Fibroblast of gingiva (primary cell): ENCODE measurements around the gene CARD11.

Experiments used
- DNase-seq: peaks from one replicate; pipeline ENCODE4 v3.0.0-alpha.2; 2011; ENCODE audit warnings: low read depth

CARD11 gene

DNA sequence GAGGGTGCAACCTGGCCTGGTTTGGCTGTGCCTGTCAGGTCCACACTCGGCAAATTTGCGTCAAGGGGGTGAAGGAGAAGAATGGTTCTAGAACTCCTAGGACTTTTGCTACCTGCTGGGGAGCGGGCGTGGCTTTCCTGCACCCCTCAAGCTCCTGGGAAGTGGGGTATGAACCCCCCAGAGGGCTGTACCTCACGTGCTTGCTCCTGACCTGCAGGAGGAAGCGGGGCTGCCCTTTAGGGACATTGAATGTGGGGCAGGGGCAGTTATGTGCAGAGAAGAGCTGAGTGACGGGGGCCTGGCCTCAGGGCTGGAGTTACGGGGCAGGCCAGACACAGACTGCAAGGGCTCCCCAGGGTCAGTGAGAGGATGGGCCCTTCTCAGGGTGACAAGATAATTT, 138.2 kb downstream of the CARD11 start:
- no peak for DNase-seq

GRCh38 chr7:2905027-2905426, 138.6 kb downstream of the CARD11 start:
- DNase-seq: no peak

DNA sequence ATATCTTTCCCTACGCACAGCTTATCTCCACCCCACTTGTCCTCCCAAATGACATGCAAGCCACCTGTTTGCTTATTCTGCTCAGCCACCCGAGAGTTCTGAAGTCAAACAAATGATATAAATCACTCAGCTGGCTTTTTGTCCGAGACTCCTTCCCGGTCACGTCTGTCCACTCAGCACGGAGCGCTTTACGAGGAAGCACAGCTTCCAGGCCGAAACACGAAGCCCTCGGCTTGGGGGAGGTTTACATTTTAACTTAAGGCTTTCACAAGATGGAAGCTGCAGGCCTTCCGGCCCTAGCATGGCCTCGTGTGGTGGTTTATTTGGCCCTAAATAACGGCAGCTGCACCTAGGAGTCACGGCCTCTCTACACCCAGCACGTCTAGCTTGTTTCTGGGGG, 139.5 kb downstream of the CARD11 start:
- no peak for DNase-seq

DNA sequence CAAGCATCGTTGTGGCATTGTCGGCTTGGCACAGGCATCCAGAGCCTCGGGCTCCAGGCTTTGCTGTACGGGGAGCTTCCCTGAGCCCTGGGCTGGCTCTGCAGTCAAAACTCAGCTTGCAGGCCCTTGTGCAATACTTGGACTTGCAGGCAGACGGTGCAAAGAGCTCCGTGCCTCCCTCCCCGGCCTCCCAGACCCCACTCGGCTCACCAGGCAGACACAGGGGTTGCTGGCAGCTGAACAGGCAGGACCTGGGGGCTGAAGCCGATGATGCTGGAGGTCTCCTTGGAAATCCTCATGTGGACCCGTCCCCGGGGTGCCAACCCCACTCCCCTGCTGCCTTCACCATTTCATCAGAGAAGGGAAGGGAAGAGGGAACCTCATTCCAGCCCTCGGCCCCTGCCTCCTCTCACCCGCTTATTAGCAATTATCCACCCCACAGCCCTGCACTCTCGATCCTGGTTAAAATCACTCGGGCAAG, 139.9 kb downstream of the CARD11 start:
- no peak for DNase-seq

- no peak for DNase-seq
These were observed 146.6 kb downstream of the CARD11 start for GRCh38 chr7:2897023-2897422.

GRCh38 chr7:2896131-2896530, 147.5 kb downstream of the CARD11 start:
- DNase-seq: no peak

- DNase-seq: no peak
These were observed 149.3 kb downstream of the CARD11 start for GRCh38 chr7:2894118-2894940.

DNA sequence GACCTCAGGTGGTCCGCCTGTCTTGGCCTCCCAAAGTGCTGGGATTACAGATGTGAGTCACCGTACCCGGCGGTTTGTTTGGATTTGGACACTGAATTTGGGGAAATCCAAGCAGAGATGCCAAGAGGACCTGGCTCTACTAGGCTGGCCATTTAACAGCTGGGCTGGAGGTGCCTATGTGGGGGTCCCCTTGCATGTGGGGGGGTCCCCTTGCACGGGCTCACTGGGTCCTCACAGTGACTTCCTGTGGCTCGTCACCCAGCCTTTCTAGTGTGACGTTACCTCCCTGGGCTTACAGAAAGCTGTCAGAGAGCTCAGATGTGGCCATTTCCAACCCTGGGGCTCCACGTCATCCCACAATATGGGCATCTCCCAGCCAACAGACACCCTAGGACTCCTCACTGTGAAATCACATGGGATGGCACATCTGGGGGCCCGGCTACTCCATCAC, 150.2 kb downstream of the CARD11 start:
- DNase-seq: no peak

GRCh38 chr7:2892549-2892948, 151.1 kb downstream of the CARD11 start:
- DNase-seq: no peak

GRCh38 chr7:2887816-2888215, 155.9 kb downstream of the CARD11 start:
- no peak for DNase-seq

GRCh38 chr7:2886900-2887299, 156.8 kb downstream of the CARD11 start:
- DNase-seq: peak; percentile 78

- DNase-seq: no peak
These were observed 157.3 kb downstream of the CARD11 start for GRCh38 chr7:2886391-2886790.

DNA sequence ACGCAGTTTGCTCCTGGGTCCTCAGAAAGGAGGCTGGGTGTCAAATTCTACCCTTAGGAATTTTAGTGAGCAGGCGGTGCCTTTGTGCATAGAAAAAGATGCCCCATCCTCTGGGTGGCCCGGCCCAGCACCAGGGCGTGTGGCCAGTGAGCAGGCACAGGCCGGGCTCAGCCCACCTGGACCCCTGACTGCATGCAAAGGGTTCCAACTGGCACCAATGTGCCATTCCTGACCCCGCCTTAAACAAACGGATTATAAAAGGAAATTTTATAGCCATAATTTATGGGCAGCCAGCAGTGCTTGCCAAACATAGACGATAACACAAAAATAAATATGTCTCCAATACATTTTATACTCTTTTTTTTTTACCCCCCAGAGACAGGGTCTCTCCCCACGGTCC, 159.5 kb downstream of the CARD11 start:
- DNase-seq: no peak

DNA sequence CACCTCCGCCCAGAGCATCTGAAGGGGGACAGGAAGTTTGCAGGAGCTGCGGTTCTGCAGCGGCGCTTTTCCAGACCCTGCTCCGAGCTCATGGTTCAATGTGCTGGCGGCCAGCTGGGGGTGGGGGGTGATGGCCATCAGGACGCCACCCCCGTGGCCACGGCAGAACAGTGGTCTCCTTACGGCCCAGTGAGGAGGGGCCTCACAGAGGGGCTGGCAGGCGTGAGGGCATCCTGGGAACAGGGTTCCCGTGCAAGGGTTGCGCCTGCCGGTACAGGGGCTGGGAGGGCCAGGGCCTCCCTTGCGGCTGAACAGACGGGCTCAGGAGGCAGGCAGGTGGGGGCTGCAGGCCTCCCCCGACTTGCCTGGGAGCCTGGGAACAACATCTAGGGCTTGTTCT, 160.6 kb downstream of the CARD11 start:
- no peak for DNase-seq

DNA sequence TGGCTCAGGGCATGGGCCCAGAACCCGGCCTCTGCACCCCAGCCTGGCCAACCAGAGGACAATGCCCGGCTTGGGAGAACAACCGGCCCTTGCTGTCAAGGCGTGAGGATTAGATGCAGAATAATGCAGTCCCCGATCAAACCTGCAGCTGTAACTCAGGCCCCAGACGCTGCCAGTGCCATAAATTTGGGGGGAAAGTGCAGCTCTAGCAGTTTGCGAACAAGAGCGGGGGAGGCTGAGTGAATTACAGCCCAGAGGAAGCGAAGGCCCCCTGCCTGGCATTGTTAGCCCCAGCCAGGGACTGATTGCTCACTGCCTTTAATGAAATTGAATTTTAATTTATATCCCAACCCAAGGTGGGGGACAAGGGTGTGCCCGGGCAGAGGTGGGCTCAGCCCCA, 161.6 kb downstream of the CARD11 start:
- DNase-seq: no peak

DNA sequence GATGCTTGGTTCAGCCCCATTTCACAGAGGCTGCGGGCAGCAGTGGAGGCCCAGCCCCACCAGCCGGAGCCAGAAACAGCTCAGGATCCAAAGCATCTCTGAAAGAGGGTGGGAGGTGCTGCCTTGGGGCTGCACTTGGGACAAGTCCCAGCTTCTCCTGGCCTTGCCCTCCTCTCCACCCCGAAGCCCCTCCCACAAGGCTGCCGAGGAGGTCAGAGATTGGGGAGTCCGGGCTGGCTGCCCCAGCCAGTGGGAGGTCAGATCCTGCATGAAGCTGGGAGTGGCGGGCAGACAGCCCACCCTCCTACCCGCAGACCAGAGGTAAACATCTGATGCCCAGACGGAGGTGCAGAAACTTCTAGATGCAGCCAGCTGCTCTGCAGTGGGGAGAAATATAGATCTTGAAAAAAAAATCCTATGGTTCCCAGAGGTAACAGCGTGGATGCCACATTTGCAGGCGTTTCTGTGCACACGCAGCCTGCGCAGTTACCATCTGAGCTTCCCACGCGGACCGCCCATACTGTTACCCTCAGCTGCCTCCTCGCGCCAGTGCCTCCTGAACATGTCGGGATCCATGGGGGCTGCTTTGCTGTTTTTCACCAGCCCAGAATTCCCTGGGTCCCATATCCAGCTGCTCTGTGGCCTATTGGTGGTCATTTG, 162.7 kb downstream of the CARD11 start:
- no peak for DNase-seq

DNA sequence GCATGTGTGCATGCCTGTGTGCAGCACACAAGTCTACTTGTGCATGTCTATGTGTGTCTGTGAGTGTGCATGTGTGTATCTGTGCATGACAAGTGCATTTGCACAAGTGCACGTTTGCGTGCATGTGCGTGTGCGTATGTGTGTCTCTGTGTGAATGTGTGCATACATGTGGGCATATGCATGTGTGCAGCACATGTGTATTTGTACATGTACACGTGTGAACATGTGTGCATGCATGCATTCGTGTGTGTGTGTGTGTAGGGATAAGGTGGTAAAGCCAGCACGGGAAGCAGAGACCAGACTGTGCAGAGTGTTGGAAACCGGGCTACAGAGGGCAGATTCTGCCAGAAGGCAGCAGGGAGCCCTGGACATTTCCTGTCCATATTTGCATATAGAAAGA, 163.6 kb downstream of the CARD11 start:
- DNase-seq: no peak

DNA sequence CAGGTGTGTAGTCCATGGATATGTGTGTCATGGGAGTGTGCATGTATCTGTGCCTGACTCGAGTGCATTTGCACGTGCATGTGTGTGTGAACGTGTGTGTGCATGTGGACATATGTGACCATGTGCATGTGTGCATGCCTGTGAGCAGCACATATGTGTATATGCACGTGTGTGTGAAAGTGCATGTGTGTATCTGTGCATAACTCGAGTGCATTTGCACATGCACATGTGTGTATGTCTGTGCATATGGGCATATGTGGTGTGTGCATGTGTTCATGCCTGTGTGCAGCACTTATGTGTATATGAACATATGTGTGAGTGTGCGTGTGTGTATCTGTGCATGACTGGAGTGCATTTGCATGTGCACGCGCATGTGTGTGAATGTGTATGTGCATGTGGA, 164.3 kb downstream of the CARD11 start:
- no peak for DNase-seq

DNA sequence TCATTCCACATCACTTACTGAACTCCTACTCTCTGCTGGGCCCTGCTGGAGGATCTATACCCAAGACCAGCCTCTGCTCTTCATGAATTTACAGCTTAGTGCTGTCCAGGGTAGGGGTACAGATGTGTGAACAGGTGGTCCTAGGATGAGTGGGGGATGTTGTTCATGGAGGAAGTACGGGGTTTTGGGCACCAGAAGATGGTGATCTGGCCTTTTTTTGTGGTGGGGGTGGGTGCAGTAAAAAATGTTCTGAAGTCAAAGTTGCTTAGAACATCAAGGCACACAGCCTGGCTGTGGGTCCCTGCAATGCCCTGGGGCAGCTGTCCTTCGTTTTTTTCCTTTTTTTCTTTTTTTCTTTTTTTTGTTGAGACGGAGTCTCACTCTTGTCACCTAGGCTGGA, 165.4 kb downstream of the CARD11 start:
- no peak for DNase-seq

DNA sequence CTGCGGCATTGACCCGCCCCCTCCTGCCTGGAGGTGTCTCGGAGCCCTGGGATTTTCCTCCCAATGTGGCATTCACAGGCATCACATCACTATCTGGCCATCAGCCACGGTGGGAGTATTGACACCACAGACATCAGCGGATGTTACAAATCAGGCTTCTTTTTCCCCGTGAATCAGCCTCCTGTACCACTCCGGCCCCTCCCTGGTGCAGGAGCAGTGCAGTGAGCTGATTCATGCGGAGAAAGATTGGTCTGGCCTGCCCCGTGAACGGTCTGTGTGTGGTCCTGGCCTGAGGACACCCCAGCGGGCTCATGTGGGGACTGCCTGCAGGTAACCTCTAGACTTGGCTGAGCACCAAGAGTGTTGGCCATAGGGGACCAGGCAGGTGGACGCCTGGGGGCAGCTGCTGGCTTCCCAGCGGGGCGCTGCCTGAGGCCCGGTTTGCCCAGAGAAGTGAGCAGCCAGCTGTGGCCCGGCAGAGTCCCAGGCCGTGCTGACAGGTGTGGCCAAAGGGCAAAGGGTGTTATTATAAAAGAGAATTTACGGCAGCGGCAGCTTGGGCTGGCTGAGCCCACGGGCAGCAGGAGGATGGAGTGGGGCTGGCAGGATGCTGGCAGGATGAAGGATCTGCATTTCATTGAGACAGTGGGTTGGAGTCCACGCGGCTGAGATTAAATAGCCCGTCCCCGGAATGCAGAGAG, 167.5 kb downstream of the CARD11 start:
- DNase-seq: no peak

- peak; percentile 72 for DNase-seq
These were observed 169.7 kb downstream of the CARD11 start for GRCh38 chr7:2873686-2874551.

DNA sequence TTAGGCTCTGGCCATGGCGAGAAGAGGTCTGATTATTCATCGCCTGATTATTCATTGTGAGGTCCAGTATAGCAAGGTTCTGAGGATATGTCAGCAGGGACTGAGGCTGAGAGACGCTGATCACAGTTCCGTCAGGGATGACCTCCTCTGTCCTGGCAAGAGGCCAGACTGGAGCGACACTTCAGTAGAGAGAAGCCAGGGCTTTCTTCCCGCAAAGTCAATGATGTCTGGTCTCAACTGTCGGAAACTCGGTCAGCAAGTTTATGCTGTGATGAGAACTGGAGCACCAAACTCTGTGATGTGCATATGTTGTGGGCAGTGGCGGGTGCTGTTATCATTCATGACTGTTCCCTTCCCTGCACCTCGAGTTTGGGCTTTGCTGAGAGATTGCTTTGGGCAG, 170.5 kb downstream of the CARD11 start:
- no peak for DNase-seq
